Heart left ventricle (tissue), 16 donors: ENCODE data around the gene PTGR3. TPM values are rescaled to one million over a fixed set of nuclear protein-coding genes. Genes with fewer than 3 reads are reported as not detected.

Source experiments
- ATAC-seq, 4 donors: fragments of 200-7000 bp; cut with Tn5 transposase; one replicate each; pipeline ENCODE4 v1.9.1; 2020 to 2022; ENCODE audit warnings: moderate library complexity in 4 of 4, mild to moderate bottlenecking in 3 of 4, moderate number of reproducible peaks in 1 of 4
- DNase-seq, 5 donors: peaks; one replicate each; pipeline ENCODE4 v3.0.0-alpha.2; 2020
- H3K27ac ChIP-seq, 12 donors: fragments of 200-600 bp; sonication (generic) in 4 of 12; one replicate each; pipeline versions ENCODE4 v1.5.0 to v1.8.0; 2016 to 2022; ENCODE audit warnings: mild to moderate bottlenecking in 2 of 12
- H3K27me3 ChIP-seq, 9 donors: fragments of 200-600 bp; sonication (generic) in 2 of 9; one replicate each; pipeline versions ENCODE4 v1.5.1 to v1.8.0; 2016 to 2022; ENCODE audit warnings: mild to moderate bottlenecking in 3 of 9
- H3K36me3 ChIP-seq, 9 donors: fragments of 200-600 bp; sonication (generic) in 2 of 9; one replicate each; pipeline versions ENCODE4 v1.5.0 to v1.8.0; 2018 to 2022; ENCODE audit warnings: mild to moderate bottlenecking in 2 of 9
- H3K4me1 ChIP-seq, 12 donors: fragments of 200-600 bp; sonication (generic) in 4 of 12; one replicate each; pipeline versions ENCODE4 v1.5.0 to v1.8.0; 2016 to 2022; ENCODE audit warnings: mild to moderate bottlenecking in 3 of 12
- H3K4me3 ChIP-seq, 12 donors: fragments of 200-600 bp; sonication (generic) in 4 of 12; one replicate each; pipeline versions ENCODE4 v1.5.0 to v1.8.0; 2017 to 2022; ENCODE audit warnings: mild to moderate bottlenecking in 9 of 12, moderate library complexity in 4 of 12
- H3K9me3 ChIP-seq, 12 donors: fragments of 200-600 bp; sonication (generic) in 4 of 12; one replicate each; pipeline versions ENCODE4 v1.5.0 to v1.8.0; 2016 to 2022; ENCODE audit warnings: mild to moderate bottlenecking in 1 of 12
- POLR2A ChIP-seq, 2 donors: fragments of 450-650 bp; IDR thresholded peaks; one replicate each; pipeline ENCODE4 v1.6.1; 2017; ENCODE audit warnings: antibody characterized with exemption in 2 of 2, mild to moderate bottlenecking in 2 of 2, moderate library complexity in 2 of 2
- WGBS, 4 donors: extraction: QIAGEN DNeasy Blood & Tissue Kit in 2 of 4; methylation state at CpG; one replicate each; pipeline versions ENCODE4 v1.1.5 to v1.1.7; 2013 to 2018; 5-methylcytosine and 5-hydroxymethylcytosine counted together
- intact Hi-C, 10 donors: fragments of 100-400 bp; cut with DNase I; formaldehyde crosslinking; loops; one replicate each; pipeline versions ENCODE4 v1.11.1 to v1.14.2; 2022
- polyA plus RNA-seq, 2 donors: library from polyadenylated mRNA; stranded (reverse); fragments of 200-250 nt; gene quantifications; one replicate each; pipeline ENCODE4 v1.2.3, GENCODE V29; 2013
- total RNA-seq, 9 donors: library from RNA; depleted of rRNA in 2 of 9; stranded (reverse); fragments of >200 nt in 2 of 9; fragmentation: NEBNext Ultra II Directional in 3 of 9; extraction: Animal tissue kit (Norgen Biotek cat#: 25700) in 3 of 9; gene quantifications; one replicate each; pipeline versions ENCODE4 v1.1.0 to v1.2.4, GENCODE V29; 2016 to 2023
- TF ChIP-seq, protein P1 (sequence below), 12 donors: fragments of 200-600 bp; sonication (generic) in 4 of 12; IDR thresholded peaks; one replicate each; pipeline versions ENCODE4 v1.5.0 to v1.8.0; 2018 to 2022; ENCODE audit warnings: antibody characterized with exemption in 12 of 12, mild to moderate bottlenecking in 5 of 12
- donor health status: ischemic (EF 13 %, LVEDD 7.1; RV severe dilation, severe dysfunction).
- donor health status: healthy with polysubstance abuse.
- donor health status: DM: no; HTN: yes; CAD: no.
- donor health status: DM: no; HTN: no; CAD: no.
- donor health status: ischemic (EF 25% LVEDD 6.9; RV normal size, moderate dysfunction).
- donor health status: ischemic (EF 25% LVEDD 5.7; RV mildly dilated, moderate dysfunction).
- donor health status: healthy.
- donor health status: DM: yes; HTN: yes; CAD: no.
- donor health status: ischemic (EF 35%, LVEDD 5.7; RV mildly dilated, moderate dysfunction).
- donor health status: nonischemic (EF 11% LVEDD 7.7; RV severe dilation, severe dysfunction).
- donor health status: DM: yes; HTN: yes; CAD: no.
- donor health status: PGD.
- donor health status: ischemic (EF 29% LVEDD 5.4; RV normal size, mild dysfunction).
- donor health status: nonischemic (EF 23%, LVEDD 6.1; RV moderate dilation, normal function).

The PTGR3 gene
- total and polyA plus RNA-seq, 11 donors = 13.6 to 58.2 (median 49.1) TPM

GRCh38 chr18:75220551-75221355 is 11.8 kb upstream of the PTGR3 start:
- 55 to 72% (median 64%) methylated on average over 12 of the region's 12 CpGs for WGBS, 4 donors
- H3K9me3 ChIP-seq = no peaks in the 10 kb centered on the region
- no peaks in the 10 kb centered on the region for H3K27me3 ChIP-seq
- H3K36me3 ChIP-seq = no peaks in the 10 kb centered on the region
- H3K4me3 ChIP-seq = no peak overlapping the region
- intact Hi-C loops = no loop called here
- ATAC-seq (no peak), DNase-seq (no peak)
- TF ChIP-seq, protein P1, sequence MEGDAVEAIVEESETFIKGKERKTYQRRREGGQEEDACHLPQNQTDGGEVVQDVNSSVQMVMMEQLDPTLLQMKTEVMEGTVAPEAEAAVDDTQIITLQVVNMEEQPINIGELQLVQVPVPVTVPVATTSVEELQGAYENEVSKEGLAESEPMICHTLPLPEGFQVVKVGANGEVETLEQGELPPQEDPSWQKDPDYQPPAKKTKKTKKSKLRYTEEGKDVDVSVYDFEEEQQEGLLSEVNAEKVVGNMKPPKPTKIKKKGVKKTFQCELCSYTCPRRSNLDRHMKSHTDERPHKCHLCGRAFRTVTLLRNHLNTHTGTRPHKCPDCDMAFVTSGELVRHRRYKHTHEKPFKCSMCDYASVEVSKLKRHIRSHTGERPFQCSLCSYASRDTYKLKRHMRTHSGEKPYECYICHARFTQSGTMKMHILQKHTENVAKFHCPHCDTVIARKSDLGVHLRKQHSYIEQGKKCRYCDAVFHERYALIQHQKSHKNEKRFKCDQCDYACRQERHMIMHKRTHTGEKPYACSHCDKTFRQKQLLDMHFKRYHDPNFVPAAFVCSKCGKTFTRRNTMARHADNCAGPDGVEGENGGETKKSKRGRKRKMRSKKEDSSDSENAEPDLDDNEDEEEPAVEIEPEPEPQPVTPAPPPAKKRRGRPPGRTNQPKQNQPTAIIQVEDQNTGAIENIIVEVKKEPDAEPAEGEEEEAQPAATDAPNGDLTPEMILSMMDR (IDR thresholded peaks at IDR 0.05) = no peak
- no peak for TF ChIP-seq POLR2A (IDR thresholded peaks at IDR 0.05)
- H3K27ac ChIP-seq = peak overlapping the region in 7 of 12 donors; percentile 2 to 66 (median 31)
- H3K4me1 ChIP-seq = peaks cover 15 to 79% (median 63%) of the 10 kb centered on the region in 12 donors

DNA sequence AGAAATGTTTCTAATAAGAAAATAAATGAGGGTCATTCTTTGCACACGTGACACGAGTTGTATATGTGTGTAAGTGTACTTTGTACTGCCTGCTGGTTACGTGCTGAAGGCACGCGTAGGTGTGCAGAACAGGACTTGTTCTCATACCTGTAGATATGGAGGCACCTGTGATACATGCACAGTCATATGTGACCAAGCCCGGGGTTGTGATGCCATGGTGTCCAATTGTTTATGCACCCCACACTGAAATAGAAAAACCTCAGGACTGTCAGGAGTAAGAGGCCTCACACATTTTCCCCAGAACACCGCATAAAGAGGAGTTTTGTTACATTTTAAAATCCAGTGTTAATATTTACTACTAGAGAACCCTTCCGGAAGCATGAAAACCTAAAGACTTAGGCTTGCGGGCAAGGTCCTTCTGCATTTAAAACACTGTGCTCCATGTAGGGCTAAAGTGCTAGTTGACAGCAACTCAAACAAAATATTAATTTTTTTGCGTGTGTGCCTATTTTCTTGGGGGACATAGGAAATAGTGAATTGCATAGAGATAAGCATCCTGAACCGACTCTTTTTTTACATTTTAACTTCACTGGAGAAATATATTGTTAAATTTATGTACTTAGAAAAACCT is 10.9 kb upstream of the PTGR3 start:
- Histone ChIP-seq H3K4me1 (peaks cover 15 to 85% (median 66%) of the 10 kb centered on the region in 12 donors), H3K36me3 (no peaks in the 10 kb centered on the region), H3K27ac (peak overlapping the region in 4 of 12 donors; percentile 2 to 66 (median 44)), H3K9me3 (no peaks in the 10 kb centered on the region), H3K27me3 (no peaks in the 10 kb centered on the region), H3K4me3 (no peak overlapping the region)
- ATAC-seq = no peak
- no peak for DNase-seq
- WGBS, 4 donors = 84 to 91% (median 87%) methylated on average over 11 of the region's 11 CpGs
- intact Hi-C loops = loop anchor here in 2 of 10 donors (5.0 to 10.0 kb wide), 2 partner anchors 47 to 175 kb away; no protein-coding TSS in a partner anchor
- TF ChIP-seq POLR2A (IDR thresholded peaks at IDR 0.05) = no peak
- TF ChIP-seq, protein P1 (IDR thresholded peaks at IDR 0.05) = no peak

DNA sequence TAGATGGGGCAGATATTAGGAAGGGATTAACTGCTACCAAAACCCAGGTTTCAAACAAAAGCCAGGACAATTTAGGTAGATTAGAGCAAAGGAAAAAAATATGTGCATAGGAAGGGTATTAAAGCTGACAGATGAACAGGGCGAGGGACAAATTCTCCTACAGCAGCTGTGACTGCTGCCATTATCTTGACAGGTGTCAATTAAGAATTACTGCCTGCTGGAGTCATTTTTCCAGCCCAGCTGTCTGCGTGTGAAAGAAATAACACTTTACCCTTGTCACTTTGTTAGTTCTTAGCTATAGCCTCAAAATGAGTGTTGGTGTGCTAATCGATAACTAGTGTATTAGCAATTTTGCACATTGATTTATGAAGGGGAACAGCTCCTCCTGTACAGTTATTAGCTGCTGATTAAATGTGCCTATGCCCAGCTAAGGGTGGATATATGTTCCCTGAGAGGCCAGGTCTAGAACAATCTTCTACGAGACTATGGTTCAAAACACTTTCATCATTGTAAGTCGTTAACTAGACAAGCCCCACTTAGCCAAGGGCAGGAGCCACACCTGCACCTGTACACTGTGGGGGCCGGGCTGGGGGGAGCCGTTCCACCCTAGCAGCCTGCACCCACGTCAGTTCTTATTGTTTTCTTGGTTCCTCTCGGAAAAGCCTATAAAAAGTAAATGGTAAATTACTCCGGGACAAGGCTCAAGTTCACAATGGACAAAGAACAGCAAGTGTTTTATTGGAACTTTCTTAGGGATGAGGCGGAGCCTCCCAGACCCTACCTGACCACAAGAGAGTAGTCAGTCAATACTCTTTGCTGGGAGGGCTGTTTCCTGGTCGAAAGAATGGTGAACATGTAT is 9.4 kb upstream of the PTGR3 start:
- Histone ChIP-seq H3K4me1 (peaks cover 22 to 94% (median 80%) of the 10 kb centered on the region in 12 donors), H3K27ac (peak overlapping the region in 10 of 12 donors; percentile 1 to 69 (median 28)), H3K36me3 (no peaks in the 10 kb centered on the region), H3K27me3 (no peaks in the 10 kb centered on the region), H3K4me3 (no peak overlapping the region), H3K9me3 (no peaks in the 10 kb centered on the region)
- WGBS, 4 donors = 62 to 73% (median 65%) methylated on average over 12 of the region's 12 CpGs
- DNase-seq (no peak), ATAC-seq (peak in 2 of 4 donors; percentile 32 to 72)
- intact Hi-C loops = loop anchor here in 2 of 10 donors (5.0 to 10.0 kb wide), 2 partner anchors 49 to 173 kb away; no protein-coding TSS in a partner anchor
- no peak for TF ChIP-seq POLR2A (IDR thresholded peaks at IDR 0.05)
- TF ChIP-seq, protein P1 (IDR thresholded peaks at IDR 0.05) = no peak
